ENCODE data around the gene ADCY6.

DNA sequence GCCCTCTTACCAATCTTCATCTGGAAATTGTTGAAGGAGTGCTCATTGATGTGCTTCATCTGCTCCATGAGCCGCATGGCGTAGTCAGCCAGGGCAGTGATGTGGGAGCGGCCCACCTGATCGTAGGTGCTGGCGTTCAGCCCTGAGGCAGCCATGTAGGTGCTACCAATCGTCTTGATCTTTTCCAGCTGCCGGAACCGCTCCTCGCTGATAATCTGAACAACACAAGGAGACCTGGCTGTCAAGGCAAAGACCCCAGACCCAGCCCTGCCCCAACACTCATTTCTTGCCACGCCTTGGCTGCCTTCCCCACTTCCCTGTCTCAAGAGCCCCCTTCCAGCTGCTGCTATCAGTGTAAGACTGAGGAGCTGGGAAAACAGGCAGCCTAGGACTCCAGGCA, 18.1 kb downstream of the ADCY6 start:
- TF ChIP-seq, protein P1, sequence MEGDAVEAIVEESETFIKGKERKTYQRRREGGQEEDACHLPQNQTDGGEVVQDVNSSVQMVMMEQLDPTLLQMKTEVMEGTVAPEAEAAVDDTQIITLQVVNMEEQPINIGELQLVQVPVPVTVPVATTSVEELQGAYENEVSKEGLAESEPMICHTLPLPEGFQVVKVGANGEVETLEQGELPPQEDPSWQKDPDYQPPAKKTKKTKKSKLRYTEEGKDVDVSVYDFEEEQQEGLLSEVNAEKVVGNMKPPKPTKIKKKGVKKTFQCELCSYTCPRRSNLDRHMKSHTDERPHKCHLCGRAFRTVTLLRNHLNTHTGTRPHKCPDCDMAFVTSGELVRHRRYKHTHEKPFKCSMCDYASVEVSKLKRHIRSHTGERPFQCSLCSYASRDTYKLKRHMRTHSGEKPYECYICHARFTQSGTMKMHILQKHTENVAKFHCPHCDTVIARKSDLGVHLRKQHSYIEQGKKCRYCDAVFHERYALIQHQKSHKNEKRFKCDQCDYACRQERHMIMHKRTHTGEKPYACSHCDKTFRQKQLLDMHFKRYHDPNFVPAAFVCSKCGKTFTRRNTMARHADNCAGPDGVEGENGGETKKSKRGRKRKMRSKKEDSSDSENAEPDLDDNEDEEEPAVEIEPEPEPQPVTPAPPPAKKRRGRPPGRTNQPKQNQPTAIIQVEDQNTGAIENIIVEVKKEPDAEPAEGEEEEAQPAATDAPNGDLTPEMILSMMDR (conservative IDR thresholded peaks at IDR 0.05; ENCODE audit: low read depth, low read length) = no peak
- TF ChIP-seq MAZ (IDR thresholded peaks at IDR 0.05; ENCODE audit: borderline replicate concordance, low read depth, low read length) = no peak
- no peak for TF ChIP-seq POLR2A (IDR thresholded peaks at IDR 0.05; ENCODE audit: low read depth, low read length)
- TF ChIP-seq BHLHE40 (IDR thresholded peaks at IDR 0.05; ENCODE audit: low read depth, low read length) = no peak
- no peak for TF ChIP-seq CEBPB (IDR thresholded peaks at IDR 0.05; ENCODE audit: low read depth, low read length)
- TF ChIP-seq RAD21 (IDR thresholded peaks at IDR 0.05; ENCODE audit: low read length) = no peak
- TF ChIP-seq MXI1 (IDR thresholded peaks at IDR 0.05; ENCODE audit: borderline replicate concordance, low read depth, low read length) = no peak
- TF ChIP-seq SMC3 (IDR thresholded peaks at IDR 0.05; ENCODE audit: low read depth, low read length) = no peak

Measured in IMR-90 (cell line).